Activated effector memory CD4-positive, alpha-beta T cell treated with anti-CD3 and anti-CD28 coated beads, Interleukin-2, amount 50 U/mL, for 16 hours (primary cell): Measurements from ENCODE around the gene RMI2.
"Not testable (repeated sequence)": the region's sequence is repeated elsewhere in the genome, so short reads cannot be mapped to it uniquely, and the experiment has no call there.

ENCODE experiments used
- DNase-seq: peaks from one replicate; pipeline ENCODE4 v3.0.0-alpha.2; 2020

The RMI2 gene

DNA sequence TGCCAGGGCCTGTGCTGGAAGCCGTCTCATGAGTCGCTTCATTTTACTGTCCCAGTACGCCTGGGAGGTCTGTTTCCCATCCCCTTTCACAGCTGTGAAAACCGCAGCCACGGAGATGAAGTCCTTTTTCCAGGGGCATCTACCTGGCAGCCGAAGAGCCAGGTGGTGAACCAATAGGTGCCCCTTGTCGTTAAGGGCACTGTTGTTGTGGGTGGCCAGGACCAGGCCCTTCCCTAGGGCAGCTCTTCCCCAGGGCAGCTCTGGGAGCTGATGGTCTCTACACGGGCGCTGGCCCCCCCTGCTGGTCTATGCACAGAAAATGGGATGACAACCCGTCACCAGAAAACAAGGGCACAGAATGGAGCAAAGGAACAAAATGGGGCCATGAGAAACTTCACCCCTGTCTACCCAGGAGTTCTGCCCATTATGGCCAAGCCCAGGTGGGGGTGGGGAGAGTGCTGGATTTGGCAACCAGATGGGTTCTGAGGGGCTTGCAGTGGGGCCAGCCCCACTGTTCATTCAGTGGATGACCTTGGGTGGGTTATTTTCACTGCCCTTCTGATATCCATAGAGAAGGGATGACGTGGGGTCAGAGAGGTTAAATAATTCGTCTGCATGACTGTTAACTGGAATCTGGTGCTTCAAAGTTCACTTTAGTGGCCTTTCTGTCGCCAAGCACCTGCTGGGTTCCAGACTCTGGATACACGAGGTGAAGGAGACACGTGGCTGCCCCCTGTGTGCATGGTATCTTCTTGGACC is 11.5 kb downstream of the RMI2 start:
- DNase-seq, result peak; percentile 82

DNA sequence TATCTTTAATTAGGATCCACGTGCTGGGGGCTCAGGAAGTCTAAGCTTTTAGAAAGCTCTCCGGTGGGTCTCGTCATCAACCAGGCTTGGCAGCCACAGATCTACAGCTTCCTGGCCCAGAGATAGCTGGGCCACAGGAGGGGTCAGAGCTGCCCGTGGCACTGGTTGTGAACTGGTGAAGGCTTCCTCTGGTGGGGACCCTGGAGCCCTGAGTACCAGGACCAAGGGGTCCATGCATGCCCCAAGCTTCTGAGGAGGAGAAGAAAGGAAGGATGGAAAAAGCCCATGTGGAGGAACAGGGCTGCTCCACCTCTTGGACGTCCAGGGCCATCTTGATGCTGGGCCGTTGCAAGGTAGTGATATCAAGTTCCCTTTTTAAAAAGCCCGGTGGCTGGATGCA is 13.3 kb downstream of the RMI2 start:
- DNase-seq, result no peak

DNA sequence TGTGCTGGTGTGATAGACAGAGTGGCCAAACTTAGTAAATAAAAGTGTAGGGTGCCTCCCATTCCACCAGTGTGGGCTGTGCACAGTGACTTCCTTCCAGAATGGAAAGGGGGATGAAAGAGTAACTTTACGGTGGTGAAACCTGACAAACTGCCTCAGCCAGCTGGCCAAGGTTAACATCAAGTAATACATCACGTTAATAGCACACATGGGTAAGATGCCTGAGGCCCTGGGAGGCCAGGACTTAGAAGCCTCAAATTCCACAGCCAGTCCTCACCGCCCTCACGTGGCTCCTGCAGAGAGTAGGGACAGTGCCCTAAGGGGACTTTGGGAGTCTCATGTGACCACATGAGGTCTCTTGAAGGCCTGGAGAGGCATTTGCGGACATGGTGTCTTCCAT is 14.1 kb downstream of the RMI2 start:
- no peak for DNase-seq

DNA sequence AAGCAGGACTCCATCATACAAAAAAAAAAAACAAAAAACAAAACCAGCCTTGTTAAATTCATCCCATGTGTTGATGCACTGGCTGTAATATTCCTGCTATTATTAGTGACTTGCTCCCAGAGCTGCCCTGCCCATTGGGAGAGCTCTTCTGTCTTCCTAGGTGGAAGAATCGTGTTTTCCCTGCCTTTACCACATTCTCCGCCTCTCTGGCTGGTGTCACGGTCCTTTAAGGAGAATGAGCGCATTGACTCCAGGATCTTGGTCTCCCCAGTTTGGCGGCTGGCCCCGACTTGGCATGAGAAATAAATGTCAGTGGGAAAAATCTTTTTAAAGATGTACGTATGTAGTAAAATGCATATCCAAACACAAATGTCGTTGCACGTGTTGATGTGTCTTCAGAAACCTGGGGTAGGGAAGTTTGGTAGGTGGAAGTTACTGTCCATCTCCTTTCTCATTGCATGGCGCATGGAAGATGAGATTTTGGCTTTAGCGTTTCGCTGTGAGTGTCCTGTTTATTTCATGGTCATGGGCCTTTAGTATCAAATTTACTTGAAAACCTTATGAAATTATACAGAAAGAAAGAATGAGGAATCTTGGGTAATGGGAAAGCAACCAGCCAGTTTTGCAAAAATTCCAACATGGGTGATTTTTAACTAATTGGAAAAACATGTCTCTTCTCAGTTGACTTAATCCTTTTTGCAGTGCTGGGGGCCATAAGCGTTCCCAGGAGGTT is 15.5 kb downstream of the RMI2 start:
- no peak for DNase-seq

DNA sequence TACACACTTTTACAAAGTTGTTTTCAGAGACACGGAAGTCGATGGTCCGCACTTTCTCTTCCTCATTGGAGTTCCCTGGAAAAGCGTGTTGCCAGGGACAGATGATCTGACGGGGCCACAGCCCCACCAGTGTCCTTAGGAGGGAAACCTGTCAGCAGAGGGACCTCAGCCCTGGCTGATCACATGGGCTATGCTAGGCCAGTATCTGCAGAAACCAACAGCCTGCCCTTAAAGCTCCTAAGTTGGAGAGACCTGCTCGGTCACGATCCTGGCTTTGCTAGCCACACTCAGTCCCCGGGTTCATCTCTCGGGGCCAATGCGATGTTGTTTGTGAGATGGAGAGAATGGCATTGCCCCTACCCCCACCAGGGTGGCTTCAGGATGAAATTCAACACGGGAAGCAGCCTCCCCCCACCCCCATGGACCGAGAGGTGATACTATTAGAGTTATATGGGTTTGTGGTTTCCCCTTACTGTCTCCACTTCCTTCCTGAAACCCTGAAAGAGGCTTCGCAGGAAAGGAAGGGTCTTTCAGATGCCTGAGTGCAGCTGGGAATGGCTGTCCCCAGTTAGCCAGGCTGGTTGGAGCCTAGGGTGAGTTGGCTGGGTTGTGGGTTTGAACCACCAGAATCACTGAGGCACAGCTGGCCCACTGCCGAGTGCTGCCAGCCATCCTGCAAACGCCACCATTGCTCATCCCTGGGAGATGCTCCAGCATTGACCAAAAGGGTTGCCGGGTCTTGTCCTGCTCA is 16.6 kb downstream of the RMI2 start:
- peak; percentile 70 for DNase-seq

DNA sequence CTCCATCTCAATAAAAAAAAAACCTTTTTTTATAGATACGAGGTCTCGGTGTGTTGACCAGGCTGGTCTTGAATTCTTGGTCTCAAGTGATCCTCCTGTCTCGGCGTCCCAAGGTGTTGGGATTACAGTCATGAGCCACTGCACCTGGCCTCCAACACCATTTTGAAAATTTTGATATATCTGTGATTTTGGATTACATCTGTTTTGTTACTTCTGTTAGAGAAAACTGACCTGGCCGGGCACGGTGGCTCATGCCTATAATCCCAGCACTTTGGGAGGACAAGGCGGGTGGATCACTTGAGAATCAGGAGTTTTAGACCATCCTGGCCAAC is 18.6 kb downstream of the RMI2 start:
- DNase-seq, result no peak

DNA sequence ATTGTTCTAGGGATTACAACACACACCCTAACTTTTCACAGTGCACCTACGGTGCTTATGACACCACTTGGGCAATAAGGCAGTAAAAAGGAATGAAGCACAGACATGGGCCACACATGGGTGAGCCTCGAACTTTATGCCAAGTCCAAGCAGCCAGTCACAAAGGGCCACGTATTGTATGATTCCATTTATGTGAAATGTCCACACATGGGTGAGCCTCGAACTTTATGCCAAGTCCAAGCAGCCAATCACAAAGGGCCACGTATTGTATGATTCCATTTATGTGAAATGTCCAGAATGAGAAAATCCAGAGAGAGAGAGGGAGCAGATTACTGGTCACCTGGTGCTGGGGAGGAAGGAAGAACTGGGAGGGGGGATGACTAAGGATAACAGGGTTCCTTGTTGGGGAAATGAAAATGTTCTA is 22.2 kb downstream of the RMI2 start:
- no peak for DNase-seq

DNA sequence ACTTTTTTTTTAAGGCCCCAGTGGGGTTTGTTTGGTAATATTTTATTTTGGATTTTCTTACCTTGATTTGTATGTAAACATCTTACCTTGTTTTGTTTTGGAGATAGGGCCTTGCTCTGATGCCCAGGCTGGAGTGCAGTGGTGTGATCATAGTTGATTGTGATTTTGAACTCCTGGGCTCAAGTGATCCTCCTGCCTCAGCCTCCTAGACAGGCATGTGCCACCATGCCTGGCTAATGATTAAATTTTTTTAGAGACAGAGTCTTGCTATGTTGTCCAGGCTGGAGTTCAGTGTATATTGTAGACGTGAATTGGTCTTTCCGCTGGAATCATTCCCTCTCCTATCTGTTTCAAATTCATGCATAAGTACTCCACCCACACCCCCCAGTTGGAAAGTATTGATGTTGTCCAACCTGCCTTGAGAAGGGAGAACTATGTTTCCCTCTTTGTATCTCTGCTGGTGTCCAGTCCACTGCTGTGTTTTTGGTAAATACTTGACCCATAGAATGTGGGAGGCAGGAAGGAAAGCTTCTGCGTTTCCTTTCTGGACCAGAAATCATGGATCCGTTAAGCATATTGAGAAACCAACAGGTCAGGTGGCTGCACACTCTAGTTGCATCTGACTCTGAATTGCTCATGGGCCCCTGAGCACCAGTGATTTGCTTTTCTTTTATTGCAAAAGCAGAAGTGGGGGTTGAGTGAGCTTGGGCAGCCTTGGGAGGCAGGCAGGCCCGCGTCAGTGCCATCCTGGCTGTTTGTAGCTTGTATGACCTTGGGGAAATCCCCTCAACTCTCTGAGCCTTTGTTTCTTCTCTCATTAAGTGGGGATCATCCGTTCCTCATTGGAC is 25.0 kb downstream of the RMI2 start:
- no peak for DNase-seq

DNA sequence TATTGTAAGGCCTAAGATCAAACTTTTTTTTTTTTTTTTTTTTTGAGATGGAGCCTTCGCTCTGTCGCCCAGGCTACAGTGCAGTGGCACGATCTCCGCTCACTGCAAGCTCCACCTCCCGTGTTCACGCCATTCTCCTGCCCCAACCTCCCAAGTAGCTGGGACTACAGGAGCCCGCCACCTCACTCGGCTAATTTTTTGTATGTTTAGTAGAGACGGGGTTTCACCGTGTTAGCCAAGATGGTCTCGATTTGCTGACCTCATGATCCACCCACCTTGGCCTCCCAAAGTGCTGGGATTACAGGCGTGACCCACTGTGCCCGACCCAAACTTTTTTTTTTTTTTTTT is 25.6 kb downstream of the RMI2 start:
- not testable (repeated sequence) for DNase-seq

DNA sequence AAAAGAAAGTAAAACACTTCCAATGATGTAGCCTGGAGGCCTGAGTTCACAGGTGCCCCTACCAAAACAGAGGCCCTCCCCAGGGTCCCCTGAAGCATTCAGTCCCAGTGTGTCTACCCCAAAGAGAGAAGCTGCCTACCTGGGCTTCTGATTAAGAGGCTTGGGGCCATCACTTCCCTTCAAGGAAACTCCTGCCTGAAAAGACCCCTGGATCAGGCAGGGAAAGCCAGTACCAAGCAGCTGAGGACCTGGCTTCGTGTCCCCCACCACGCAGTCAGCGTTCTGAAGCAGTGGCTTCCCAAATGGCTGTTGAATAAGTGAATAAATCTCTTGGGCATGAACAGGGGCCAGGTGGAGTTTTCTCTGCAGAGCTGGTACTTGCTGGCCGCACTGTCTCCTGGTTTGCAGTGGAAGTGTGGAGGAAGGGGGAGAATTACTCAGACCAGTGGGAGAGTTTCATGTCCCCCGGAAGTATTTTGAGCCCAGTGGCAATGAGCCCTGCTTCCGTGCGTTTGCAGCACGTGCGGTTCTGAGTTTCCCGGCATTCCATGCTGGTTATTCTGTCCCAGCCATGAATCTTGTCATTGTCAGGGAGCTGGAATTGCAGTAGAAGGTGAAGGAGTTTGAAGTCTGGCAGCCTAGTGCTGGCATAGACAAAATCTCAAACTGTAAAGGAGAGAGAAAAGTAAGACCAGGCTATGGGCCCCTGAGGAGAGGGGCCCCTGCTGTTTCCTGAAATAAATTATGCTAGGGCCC is 27.0 kb downstream of the RMI2 start:
- DNase-seq, result no peak

DNA sequence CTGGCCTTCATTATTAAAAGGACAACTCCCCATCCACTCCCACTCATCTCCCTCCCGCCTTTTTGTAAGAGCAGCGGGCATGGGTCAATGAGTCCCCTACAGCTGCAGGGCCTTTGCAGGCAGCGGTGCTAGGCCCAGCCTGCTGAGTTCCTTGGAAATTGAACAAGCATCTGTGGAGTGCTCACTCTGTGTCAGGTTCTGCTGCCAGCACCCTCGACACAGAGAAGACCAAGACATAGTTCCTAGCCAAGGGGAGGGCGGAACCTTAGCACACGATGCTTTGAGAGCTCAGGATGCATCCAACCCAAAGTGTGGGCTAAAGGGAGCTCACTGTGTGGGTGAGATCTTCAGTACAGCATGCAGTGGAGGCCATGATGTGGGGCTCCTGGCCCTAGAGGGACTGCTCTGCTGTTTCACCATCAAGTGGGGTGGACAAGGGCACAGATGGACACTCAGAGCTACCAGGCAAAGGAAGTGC is 27.6 kb downstream of the RMI2 start:
- no peak for DNase-seq

DNA sequence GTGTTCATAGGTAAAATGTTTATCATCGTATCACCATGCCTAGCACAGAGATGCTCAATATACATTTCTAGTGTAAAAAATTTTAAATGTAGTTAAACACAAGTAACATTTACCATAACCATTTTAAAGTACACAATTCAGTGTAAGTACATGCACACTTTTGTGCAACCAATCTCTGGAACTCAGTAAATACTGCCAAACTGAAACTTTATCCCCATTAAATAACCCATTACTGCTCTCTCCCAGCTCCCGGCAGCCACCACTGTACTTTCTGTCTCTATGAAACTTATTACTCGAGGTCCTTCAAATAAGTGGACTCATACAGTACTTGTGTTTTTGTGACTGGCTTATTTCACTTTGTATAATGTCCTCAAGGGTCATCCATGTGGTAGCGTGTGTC is 29.0 kb downstream of the RMI2 start:
- no peak for DNase-seq

DNA sequence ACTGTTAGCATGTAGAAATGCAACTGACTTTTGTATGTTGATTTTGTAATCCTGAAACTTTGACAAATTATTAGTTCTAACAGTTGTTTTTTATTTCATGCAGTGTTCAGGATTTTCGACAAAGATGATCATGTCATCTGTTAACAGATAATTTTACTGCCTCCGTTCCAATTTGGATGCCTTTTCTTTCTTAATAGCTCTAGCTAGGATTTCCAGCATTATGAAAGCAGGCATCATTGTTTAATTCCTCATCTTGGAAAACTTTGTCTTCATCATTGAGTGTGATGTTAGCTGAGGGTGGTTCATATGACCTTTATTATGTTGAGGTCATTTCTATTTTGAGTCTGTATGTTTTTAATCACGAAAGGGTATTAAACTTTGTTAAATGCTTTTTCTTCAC is 31.9 kb downstream of the RMI2 start:
- DNase-seq, result no peak

DNA sequence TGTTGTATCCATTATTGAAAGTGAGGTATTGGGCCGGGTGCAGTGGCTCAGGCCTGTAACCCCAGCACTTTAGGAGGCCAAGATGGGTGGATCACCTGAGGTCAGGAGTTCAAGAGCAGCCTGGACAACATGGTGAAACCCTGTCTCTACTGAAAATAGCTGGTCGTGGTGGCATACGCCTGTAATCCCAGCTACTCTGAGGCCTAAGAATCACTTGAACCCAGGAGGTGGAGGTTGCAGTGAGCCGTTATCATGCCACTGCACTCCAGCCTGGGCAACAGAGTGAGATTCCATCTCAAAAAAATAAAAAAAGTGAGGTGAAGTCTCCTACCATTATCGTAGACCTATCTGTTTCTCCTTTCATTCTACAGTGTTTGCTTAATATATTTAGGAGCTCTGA is 33.7 kb downstream of the RMI2 start:
- not testable (repeated sequence) for DNase-seq

DNA sequence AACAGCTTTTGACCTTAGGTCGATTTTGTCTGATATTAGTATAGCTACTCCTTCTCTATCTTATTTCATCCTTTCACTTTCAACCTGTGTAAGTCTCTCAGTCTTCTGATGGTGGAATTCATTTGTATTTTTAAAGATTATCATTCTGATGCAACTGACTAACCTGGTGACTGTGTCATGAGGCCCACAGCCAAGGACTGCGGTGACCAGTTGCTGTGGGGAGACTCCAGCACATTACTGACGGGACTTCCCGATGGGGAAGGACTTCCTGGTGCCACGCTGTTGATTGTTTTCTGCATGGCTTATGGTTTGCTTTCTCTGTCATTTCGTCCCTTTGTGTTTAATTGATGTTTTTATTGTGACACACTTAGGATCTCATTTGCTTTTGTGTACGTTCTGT is 34.2 kb downstream of the RMI2 start:
- peak; percentile 84 for DNase-seq

DNA sequence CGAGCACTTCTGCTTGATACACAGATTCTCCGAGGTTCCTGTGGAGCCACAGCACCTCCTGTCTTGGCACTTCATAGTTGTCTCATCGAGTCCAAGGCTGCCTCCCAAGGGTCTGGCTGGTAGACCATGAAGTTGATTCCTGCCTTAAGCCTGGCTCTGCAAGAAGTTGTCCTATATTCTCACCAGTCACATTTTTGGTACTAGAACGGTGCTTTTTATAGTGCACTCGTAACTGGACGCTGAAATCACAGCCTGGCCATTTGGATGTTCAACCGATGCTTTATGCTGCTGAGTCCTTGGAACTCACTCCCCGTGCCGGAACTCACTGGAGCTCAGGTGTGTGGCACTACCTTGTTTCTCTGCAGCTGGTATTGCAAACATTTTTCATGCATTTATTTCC is 35.6 kb downstream of the RMI2 start:
- no peak for DNase-seq

DNA sequence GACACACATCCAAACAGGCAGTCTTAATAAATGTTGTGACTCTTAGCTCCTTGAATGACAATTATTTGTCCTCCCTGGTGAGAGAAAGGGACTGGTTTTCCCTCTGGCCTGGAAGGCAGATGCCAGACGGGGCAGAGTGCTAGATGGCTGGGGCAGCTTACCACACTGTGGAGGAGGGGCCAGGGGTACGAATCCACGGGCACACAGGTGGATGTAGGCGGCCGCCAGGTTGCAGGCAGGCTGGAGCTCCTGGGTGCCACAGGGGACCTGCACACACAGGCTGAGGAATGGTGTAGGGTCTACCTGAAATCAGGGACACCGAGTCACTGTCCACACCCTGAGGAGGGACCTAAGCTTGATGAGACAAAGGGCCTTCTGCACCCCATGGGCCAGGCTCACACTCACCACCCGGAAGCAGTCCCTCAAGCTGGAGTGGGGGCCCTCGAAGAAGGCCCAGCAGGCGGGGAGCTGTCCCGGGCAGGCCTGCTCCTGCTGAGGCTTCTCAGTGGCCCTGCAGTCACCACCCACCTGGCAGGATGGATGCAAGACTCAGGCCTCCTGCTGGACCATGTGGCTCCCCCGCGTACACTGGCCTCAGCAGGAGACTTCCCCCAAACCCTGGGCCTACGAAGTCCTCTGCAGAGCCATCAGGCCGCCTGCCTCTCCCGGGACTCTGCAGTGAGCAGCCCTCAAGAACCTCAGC is 38.4 kb downstream of the RMI2 start:
- DNase-seq, result no peak

DNA sequence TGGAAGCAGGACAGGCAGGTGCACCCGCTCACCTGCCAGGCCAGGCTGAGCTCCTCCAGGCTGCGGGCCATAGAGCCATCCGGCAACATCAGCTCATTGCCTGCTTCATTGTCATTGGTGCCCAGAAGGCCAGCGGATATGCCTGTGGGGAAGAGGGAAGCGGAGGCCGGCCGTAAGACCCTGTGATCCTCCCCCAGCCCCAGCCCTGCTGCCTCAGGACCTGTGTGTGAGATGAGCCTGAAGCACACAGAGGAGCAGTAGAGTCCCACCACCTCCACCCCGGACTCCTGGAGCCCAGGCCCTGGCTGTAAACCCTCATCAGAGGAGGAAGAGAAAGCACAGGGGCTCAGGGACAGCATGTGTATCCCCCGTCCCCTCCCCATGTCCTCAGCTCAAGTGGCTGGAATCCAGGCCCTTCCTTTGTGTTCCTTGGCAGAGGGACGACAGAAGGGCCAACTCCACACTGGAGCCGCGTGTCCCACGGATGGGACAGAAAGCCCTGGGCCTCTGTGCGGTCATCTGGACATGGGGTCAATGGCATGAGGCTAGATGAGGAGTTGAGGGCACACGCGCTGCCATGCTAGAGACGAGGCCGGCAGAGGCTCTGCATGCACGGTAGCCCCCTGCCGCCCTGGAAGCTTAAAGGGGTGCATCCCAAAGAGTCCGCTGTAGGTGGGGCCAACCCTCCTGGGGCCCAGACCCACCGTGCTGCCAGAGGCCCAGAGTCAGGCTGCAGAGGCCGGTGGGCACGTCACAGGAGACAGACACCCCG is 39.1 kb downstream of the RMI2 start:
- no peak for DNase-seq

DNA sequence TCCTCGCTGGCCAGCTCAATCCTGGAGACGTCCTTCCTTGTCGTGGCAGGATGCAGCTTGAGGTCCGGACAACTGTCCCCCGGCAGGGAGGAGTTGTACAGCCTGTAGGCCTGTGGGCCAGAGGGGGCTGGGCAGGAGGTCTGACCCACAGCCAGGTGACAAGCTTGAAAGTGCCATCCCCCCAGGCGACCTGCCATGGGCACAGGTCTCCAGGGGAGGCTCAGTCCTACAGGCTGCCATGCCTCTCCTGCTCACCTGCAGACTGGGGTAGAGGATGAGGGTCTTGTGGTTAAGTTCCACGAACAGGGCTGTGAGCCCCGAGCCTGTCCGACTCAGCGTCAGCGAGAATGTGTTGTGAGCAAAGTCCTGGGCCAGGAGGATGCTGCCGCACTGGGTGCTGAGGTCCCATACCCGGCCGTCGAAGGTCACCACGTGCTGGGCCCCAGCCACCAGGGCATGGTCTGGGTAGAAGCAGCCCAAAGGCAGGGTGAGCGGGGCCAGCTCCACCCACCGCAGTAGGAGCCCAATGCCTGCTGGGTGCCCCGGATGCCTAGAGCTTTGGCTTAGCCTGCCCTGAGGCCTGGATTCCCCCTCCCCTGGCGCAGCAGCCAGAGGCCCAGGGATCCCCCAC is 39.8 kb downstream of the RMI2 start:
- DNase-seq, result no peak

DNA sequence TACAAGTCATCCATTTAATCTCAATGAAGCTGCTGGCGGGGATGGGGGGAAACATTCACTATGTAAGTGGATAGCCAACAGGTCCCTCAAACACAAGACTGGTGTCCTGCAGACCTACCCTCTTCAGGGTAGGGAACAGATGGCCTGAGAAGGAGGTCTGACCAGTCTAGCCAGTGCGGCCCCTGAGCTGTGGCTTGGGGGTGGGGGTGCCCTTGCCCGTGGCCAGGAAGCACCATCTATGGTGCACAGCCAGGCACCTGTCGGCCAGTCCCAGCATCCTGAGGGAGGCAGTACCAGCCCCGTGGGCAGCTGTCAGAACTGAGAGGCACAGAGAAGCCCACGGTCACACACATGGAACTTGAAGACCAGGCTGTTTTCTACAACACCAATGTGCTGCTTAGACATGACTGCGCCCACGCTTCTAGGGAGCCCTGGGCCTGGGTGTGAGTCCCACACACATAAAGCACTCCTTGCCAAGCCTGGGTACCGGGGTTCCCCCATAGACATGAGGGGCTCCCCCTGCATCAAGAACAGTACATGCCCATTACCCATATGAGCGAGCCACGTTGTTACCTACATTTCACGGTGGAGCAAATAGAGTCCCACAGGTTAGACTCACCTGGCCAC is 40.9 kb downstream of the RMI2 start:
- no peak for DNase-seq
